ENCODE results near the gene ULK2. TPM values are rescaled to one million over a fixed set of nuclear protein-coding genes. Genes with fewer than 3 reads are reported as not detected.
"Not testable (repeated sequence)": the region's sequence is repeated elsewhere in the genome, so short reads cannot be mapped to it uniquely, and the experiment has no call there.

ULK2 gene
- total RNA-seq, 1 donor from 2014 or later: 24.5 TPM

GRCh38 chr17:19904924-19905323 is 37.2 kb upstream of the ULK2 start:
- Histone ChIP-seq H3K36me3 (ENCODE audit: control insufficient read depth, insufficient read depth, low read length) (peaks cover 1% of the 10 kb centered on the region), H3K27me3 (ENCODE audit: control insufficient read depth, insufficient read depth, low read length) (no peaks in the 10 kb centered on the region), H3K4me3 (ENCODE audit: low read depth, low read length) (no peak overlapping the region)
- TF ChIP-seq CTCF (IDR thresholded peaks at IDR 0.05; ENCODE audit: insufficient read depth, low read length, poor library complexity, severe bottlenecking): no peak
- DNase-seq (ENCODE audit: low read depth): no peak

- Histone ChIP-seq H3K4me3 (ENCODE audit: low read depth, low read length) (no peak overlapping the region), H3K36me3 (ENCODE audit: control insufficient read depth, insufficient read depth, low read length) (peaks cover 1% of the 10 kb centered on the region), H3K27me3 (ENCODE audit: control insufficient read depth, insufficient read depth, low read length) (no peaks in the 10 kb centered on the region)
- no peak for DNase-seq (ENCODE audit: low read depth)
- TF ChIP-seq CTCF (IDR thresholded peaks at IDR 0.05; ENCODE audit: insufficient read depth, low read length, poor library complexity, severe bottlenecking): no peak
These were observed 36.7 kb upstream of the ULK2 start for GRCh38 chr17:19904412-19904811.

DNA sequence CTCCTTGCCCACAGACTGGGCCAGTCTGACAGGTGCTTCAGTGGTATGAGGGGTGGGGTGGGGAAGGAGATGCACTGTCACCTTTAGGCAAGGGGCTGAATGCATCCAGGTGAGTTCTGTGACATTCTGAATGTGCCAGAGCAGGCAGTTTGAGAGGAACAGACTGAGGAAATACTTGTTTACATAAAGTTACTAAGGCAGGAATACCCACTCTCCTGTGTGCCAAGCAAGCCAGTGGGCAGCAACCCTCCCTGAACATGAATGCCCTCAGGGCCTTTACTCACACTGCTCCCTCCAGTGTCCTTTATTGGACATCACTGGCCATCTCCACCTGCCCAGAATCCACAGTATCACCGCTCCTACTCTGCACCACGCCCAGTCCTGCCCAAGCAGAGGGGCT is 33.1 kb upstream of the ULK2 start:
- no peak for TF ChIP-seq CTCF (IDR thresholded peaks at IDR 0.05; ENCODE audit: insufficient read depth, low read length, poor library complexity, severe bottlenecking)
- peaks cover 1% of the 10 kb centered on the region for H3K36me3 ChIP-seq (ENCODE audit: control insufficient read depth, insufficient read depth, low read length)
- no peak for DNase-seq (ENCODE audit: low read depth)

DNA sequence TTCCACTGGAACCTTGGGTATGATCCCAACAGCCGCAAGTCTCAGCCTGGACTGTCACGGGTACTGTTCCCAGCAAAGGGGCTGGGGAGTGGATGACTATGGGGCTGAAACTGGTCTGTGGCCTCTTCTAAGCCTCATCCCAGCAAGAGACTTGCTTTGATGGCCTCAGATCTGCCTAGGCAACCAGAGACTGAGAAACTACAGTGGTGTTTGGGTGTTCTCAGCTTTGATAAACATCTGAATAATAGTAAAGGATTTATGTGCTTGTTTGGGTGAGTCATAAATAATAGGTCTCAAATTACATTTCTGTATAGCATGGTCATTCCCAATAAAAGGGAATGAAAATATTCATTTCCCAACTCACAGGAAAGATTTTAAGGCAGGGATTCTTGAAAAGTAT is 30.2 kb upstream of the ULK2 start:
- TF ChIP-seq CTCF (IDR thresholded peaks at IDR 0.05; ENCODE audit: insufficient read depth, low read length, poor library complexity, severe bottlenecking): no peak
- H3K4me3 ChIP-seq (ENCODE audit: low read depth, low read length): no peak overlapping the region
- no peak for DNase-seq (ENCODE audit: low read depth)
- no peaks in the 10 kb centered on the region for H3K27me3 ChIP-seq (ENCODE audit: control insufficient read depth, insufficient read depth, low read length)
- no peaks in the 10 kb centered on the region for H3K36me3 ChIP-seq (ENCODE audit: control insufficient read depth, insufficient read depth, low read length)

More for the DNA sequence above, 33.1 kb upstream of the ULK2 start:
- Histone ChIP-seq H3K4me3 (ENCODE audit: low read depth, low read length) (no peak overlapping the region), H3K27me3 (ENCODE audit: control insufficient read depth, insufficient read depth, low read length) (no peaks in the 10 kb centered on the region)

GRCh38 chr17:19897090-19897837 is 29.5 kb upstream of the ULK2 start:
- Histone ChIP-seq H3K4me3 (ENCODE audit: low read depth, low read length) (no peak overlapping the region), H3K36me3 (ENCODE audit: control insufficient read depth, insufficient read depth, low read length) (no peaks in the 10 kb centered on the region), H3K27me3 (ENCODE audit: control insufficient read depth, insufficient read depth, low read length) (no peaks in the 10 kb centered on the region)
- TF ChIP-seq CTCF (IDR thresholded peaks at IDR 0.05; ENCODE audit: insufficient read depth, low read length, poor library complexity, severe bottlenecking): no peak
- DNase-seq (ENCODE audit: low read depth): no peak

DNA sequence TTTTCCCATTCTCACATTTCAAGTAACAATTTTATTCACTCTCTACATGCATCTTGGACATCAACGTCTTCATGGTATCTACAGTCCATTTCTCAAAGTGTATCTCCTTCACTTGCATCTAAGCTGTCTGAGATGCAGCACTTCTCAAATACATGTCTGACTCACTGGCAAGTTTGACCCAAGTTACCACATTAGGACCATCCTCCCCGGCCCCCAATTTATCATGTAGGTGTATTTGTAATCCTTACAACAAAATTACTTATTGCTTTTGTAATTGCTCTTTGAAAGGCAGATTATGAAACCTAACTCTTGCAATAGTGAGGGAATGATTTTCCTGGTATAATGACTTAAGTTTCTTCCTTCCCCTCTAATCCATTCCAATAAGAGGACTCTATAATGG is 28.9 kb upstream of the ULK2 start:
- DNase-seq (ENCODE audit: low read depth): no peak
- no peaks in the 10 kb centered on the region for H3K36me3 ChIP-seq (ENCODE audit: control insufficient read depth, insufficient read depth, low read length)
- no peak overlapping the region for H3K4me3 ChIP-seq (ENCODE audit: low read depth, low read length)
- no peaks in the 10 kb centered on the region for H3K27me3 ChIP-seq (ENCODE audit: control insufficient read depth, insufficient read depth, low read length)
- no peak for TF ChIP-seq CTCF (IDR thresholded peaks at IDR 0.05; ENCODE audit: insufficient read depth, low read length, poor library complexity, severe bottlenecking)

GRCh38 chr17:19890554-19890953 is 22.8 kb upstream of the ULK2 start:
- not testable (repeated sequence) for DNase-seq (ENCODE audit: low read depth); H3K36me3 ChIP-seq (ENCODE audit: control insufficient read depth, insufficient read depth, low read length); H3K4me3 ChIP-seq (ENCODE audit: low read depth, low read length); H3K27me3 ChIP-seq (ENCODE audit: control insufficient read depth, insufficient read depth, low read length)

GRCh38 chr17:19890001-19890400 is 22.3 kb upstream of the ULK2 start:
- DNase-seq (ENCODE audit: low read depth); H3K4me3 ChIP-seq (ENCODE audit: low read depth, low read length); H3K27me3 ChIP-seq (ENCODE audit: control insufficient read depth, insufficient read depth, low read length); H3K36me3 ChIP-seq (ENCODE audit: control insufficient read depth, insufficient read depth, low read length): not testable (repeated sequence)

Data from kidney epithelial cell (primary cell).